Upper lobe of left lung (tissue), 4 donors: ENCODE measurements around the gene CDH22.

ENCODE experiments used
- EP300 ChIP-seq, 4 donors: sonication (generic); formaldehyde crosslinking; IDR thresholded peaks; one replicate each; pipeline ENCODE4 v1.5.1; 2017; ENCODE audit warnings: antibody characterized with exemption in 4 of 4, control low read depth in 2 of 4
- POLR2A ChIP-seq, 4 donors: fragments of 450-650 bp; IDR thresholded peaks; one replicate each; pipeline ENCODE4 v1.5.1; 2016 to 2017; ENCODE audit warnings: antibody characterized with exemption in 4 of 4, mild to moderate bottlenecking in 2 of 4
- POLR2AphosphoS5 ChIP-seq, 2 donors: sonication (generic); formaldehyde crosslinking; IDR thresholded peaks; one replicate each; pipeline ENCODE4 v1.5.1; 2017; ENCODE audit warnings: antibody characterized with exemption in 2 of 2
- TF ChIP-seq, protein P1 (sequence below), 6 experiments: fragments of 450-650 bp in 4 of 6; fragments of 200-600 bp in 2 of 6; sonication (generic) in 2 of 6; IDR thresholded peaks; one replicate each; pipeline ENCODE4 v1.5.1; 2016 to 2019; ENCODE audit warnings: antibody characterized with exemption in 6 of 6

DNA sequence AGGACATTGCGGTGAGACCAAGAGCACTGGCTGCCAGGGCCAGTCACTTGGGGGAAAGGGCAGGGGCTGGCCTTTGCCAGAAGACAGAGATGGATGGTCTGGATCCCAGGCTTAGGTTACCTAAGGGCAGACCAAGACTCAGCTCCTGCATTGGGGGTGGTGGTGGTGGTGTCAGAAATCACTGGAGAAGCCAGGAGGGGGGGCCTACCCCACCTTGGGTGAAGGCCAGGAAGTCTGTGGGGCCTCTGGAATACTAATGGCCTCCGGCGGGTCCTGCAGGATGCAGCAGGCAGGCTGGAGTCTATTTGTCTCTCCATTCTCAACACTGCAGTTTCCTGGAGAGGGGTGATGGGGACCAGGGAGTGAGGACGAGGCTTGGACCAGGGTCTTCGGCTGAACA, 157.4 kb downstream of the CDH22 start:
- TF ChIP-seq POLR2A (IDR thresholded peaks at IDR 0.05) (no peak), POLR2AphosphoS5 (IDR thresholded peaks at IDR 0.05) (no peak), EP300 (IDR thresholded peaks at IDR 0.05) (no peak)
- TF ChIP-seq, protein P1, sequence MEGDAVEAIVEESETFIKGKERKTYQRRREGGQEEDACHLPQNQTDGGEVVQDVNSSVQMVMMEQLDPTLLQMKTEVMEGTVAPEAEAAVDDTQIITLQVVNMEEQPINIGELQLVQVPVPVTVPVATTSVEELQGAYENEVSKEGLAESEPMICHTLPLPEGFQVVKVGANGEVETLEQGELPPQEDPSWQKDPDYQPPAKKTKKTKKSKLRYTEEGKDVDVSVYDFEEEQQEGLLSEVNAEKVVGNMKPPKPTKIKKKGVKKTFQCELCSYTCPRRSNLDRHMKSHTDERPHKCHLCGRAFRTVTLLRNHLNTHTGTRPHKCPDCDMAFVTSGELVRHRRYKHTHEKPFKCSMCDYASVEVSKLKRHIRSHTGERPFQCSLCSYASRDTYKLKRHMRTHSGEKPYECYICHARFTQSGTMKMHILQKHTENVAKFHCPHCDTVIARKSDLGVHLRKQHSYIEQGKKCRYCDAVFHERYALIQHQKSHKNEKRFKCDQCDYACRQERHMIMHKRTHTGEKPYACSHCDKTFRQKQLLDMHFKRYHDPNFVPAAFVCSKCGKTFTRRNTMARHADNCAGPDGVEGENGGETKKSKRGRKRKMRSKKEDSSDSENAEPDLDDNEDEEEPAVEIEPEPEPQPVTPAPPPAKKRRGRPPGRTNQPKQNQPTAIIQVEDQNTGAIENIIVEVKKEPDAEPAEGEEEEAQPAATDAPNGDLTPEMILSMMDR (IDR thresholded peaks at IDR 0.05): no peak
